Panc1 (cell line): Measurements from ENCODE around the gene KRT82. TPM values are rescaled to one million over a fixed set of nuclear protein-coding genes. Genes with fewer than 3 reads are reported as not detected.

ENCODE experiments used
- ATAC-seq: fragments of 200-7000 bp; cut with Tn5 transposase; 2 replicates; pipeline ENCODE4 v1.9.1; 2020; ENCODE audit warnings: mild to moderate bottlenecking, moderate library complexity
- BruUV-seq: library from RNA; stranded (reverse); fragments of 400-500 nt; replicated peaks from 2 replicates; lab custom pipeline; 2021; lab: Mats Ljungman, UMichigan
- CTCF ChIA-PET: fragments of 300-600 bp; sonication (Branson Sonifier 250); formaldehyde crosslinking; loops from one replicate; lab custom pipeline; 2022; ENCODE audit warnings: antibody characterized with exemption; lab: Charles Lee
- POLR2A ChIA-PET: fragments of 300-600 bp; sonication (Branson Sonifier 250); formaldehyde crosslinking; loops from one replicate; lab custom pipeline; 2022; ENCODE audit warnings: antibody characterized with exemption; lab: Charles Lee
- DNase-seq: peaks from one replicate; pipeline ENCODE4 v3.0.0-alpha.2; 2010; ENCODE audit warnings: low read depth, low spot score
- H3K27ac ChIP-seq: 2 replicates; pipeline ENCODE4 v1.5.1; 2011; ENCODE audit warnings: mild to moderate bottlenecking, low read length, inconsistent platforms
- H3K27me3 ChIP-seq: fragments of 200-500 bp; sonication (Bioruptor generic); 2 replicates; pipeline ENCODE4 v1.6.0; 2014; ENCODE audit warnings: low read length, inconsistent platforms; ENCODE audit not compliant: control insufficient read depth, insufficient read depth
- H3K36me3 ChIP-seq: fragments of 200-500 bp; sonication (Bioruptor generic); 2 replicates; pipeline ENCODE4 v1.5.1; 2014; ENCODE audit warnings: inconsistent platforms, mild to moderate bottlenecking, low read length, moderate library complexity; ENCODE audit not compliant: control insufficient read depth, insufficient read depth
- H3K4me1 ChIP-seq: 2 replicates; pipeline ENCODE4 v1.5.1; 2011; ENCODE audit warnings: inconsistent platforms, mild to moderate bottlenecking, low read length, moderate library complexity; ENCODE audit not compliant: control insufficient read depth, insufficient read depth
- H3K4me3 ChIP-seq, 2 experiments: 2 replicates each; pipeline ENCODE4 v1.5.1; 2011 to 2012; ENCODE audit warnings: low read depth in 2 of 2, low read length in 2 of 2, mild to moderate bottlenecking in 2 of 2, inconsistent platforms in 1 of 2, moderate library complexity in 1 of 2
- H3K9me3 ChIP-seq: fragments of 200-500 bp; sonication (Bioruptor generic); 2 replicates; pipeline ENCODE4 v1.5.1; 2014; ENCODE audit warnings: low read depth, mild to moderate bottlenecking, inconsistent platforms, low read length, moderate library complexity; ENCODE audit not compliant: control insufficient read depth, insufficient read depth
- POLR2AphosphoS5 ChIP-seq: IDR thresholded peaks from 2 replicates; pipeline ENCODE4 v1.6.1; 2012; ENCODE audit warnings: mild to moderate bottlenecking, low read depth, low read length, moderate library complexity
- REST ChIP-seq, 2 experiments: IDR thresholded peaks; 2 replicates each; pipeline ENCODE4 v1.6.1; 2011 to 2012; ENCODE audit warnings: low read depth in 2 of 2, control low read depth in 1 of 2, low read length in 1 of 2, mild to moderate bottlenecking in 1 of 2, moderate library complexity in 1 of 2; ENCODE audit not compliant: insufficient read depth in 1 of 2
- SIN3A ChIP-seq: IDR thresholded peaks from 2 replicates; pipeline ENCODE4 v1.6.1; 2012; ENCODE audit warnings: low read depth, mild to moderate bottlenecking, low read length, moderate library complexity, borderline replicate concordance; ENCODE audit not compliant: insufficient read depth
- TCF7L2 ChIP-seq: IDR thresholded peaks from 2 replicates; pipeline ENCODE4 v1.6.1; 2011; ENCODE audit warnings: mild to moderate bottlenecking, low read depth, low read length, inconsistent platforms
- in situ Hi-C: cut with HindIII; loops from 2 replicates; pipeline ENCODE4 v1.10.0; 2016; ENCODE audit warnings: low sequenced_read_pairs, low pct_unique_long_range_greater_than_20kb
- intact Hi-C: fragments of 100-400 bp; cut with micrococcal nuclease; formaldehyde crosslinking; loops from one replicate; pipeline ENCODE4 v1.10.0; 2022; ENCODE audit not compliant: unreplicated experiment
- total RNA-seq: library from RNA; stranded (reverse); gene quantifications from one replicate; pipeline ENCODE4 v1.2.1, GENCODE V29; 2021; ENCODE audit not compliant: unreplicated experiment
- TF ChIP-seq, protein P1 (sequence below): fragments of 450-650 bp; IDR thresholded peaks from 2 replicates; pipeline ENCODE4 v1.5.1; 2017; ENCODE audit warnings: mild to moderate bottlenecking

Gene KRT82
- total RNA-seq, 1 experiment from 2014 or later: not detected

- ChIA-PET CTCF (interaction anchor here (0.5 kb wide), 1 partner anchor 34 kb away, joined by 3 read pairs; no protein-coding TSS in a partner anchor), POLR2A (no interaction called here)
- Histone ChIP-seq H3K27me3 (0 out of 2 replicates have a peak, but pooled peaks cover 3% of the 10 kb centered on the region), H3K4me3 (no peak overlapping the region), H3K27ac (no peak overlapping the region), H3K36me3 (no peaks in the 10 kb centered on the region), H3K4me1 (no peaks in the 10 kb centered on the region), H3K9me3 (no peaks in the 10 kb centered on the region)
- no peak for ATAC-seq
- no TSS peak for BruUV-seq
- DNase-seq: no peak
- intact Hi-C loops: no loop called here
- in situ Hi-C loops: no loop called here
- TF ChIP-seq, protein P1, sequence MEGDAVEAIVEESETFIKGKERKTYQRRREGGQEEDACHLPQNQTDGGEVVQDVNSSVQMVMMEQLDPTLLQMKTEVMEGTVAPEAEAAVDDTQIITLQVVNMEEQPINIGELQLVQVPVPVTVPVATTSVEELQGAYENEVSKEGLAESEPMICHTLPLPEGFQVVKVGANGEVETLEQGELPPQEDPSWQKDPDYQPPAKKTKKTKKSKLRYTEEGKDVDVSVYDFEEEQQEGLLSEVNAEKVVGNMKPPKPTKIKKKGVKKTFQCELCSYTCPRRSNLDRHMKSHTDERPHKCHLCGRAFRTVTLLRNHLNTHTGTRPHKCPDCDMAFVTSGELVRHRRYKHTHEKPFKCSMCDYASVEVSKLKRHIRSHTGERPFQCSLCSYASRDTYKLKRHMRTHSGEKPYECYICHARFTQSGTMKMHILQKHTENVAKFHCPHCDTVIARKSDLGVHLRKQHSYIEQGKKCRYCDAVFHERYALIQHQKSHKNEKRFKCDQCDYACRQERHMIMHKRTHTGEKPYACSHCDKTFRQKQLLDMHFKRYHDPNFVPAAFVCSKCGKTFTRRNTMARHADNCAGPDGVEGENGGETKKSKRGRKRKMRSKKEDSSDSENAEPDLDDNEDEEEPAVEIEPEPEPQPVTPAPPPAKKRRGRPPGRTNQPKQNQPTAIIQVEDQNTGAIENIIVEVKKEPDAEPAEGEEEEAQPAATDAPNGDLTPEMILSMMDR: no peak
- TF ChIP-seq TCF7L2: no peak
- TF ChIP-seq REST (IDR thresholded peaks at IDR 0.05; ENCODE audit: insufficient read depth in 1 of 2, low read depth in 2 of 2, low read length in 1 of 2): no peak
Observed at GRCh38 chr12:52401526-52401925, 4.6 kb downstream of the KRT82 start.

- ATAC-seq: no peak
- TF ChIP-seq REST (IDR thresholded peaks at IDR 0.05; ENCODE audit: insufficient read depth in 1 of 2, low read depth in 2 of 2, low read length in 1 of 2): no peak
- TF ChIP-seq TCF7L2: no peak
- TF ChIP-seq, protein P1: no peak
- TF ChIP-seq SIN3A: no peak
- TF ChIP-seq POLR2AphosphoS5: no peak
- intact Hi-C loops: no loop called here
Observed at GRCh38 chr12:52400906-52401305, 5.2 kb downstream of the KRT82 start.

More at GRCh38 chr12:52400906-52401305, 5.2 kb downstream of the KRT82 start:
- no peak for DNase-seq
- in situ Hi-C loops: no loop called here
- no TSS peak for BruUV-seq
- CTCF ChIA-PET: no interaction called here
- no peaks in the 10 kb centered on the region for H3K4me1 ChIP-seq
- no peaks in the 10 kb centered on the region for H3K36me3 ChIP-seq
- no peak overlapping the region for H3K27ac ChIP-seq
- no peaks in the 10 kb centered on the region for H3K9me3 ChIP-seq
- H3K27me3 ChIP-seq: 0 out of 2 replicates have a peak, but pooled peaks cover 3% of the 10 kb centered on the region
- POLR2A ChIA-PET: no interaction called here
- no peak overlapping the region for H3K4me3 ChIP-seq
